Measurements from ENCODE around the gene VPS45. TPM values are rescaled to one million over a fixed set of nuclear protein-coding genes. Genes with fewer than 3 reads are reported as not detected.
A peak's percentile ranks its signal among the peaks of the same experiment; 100 is the strongest.

VPS45 gene
- polyA plus RNA-seq, 1 donor from 2014 or later, result 174 TPM

- Histone ChIP-seq H3K4me3 (ENCODE audit: low read length) (peak overlapping the region; percentile 77), H2AFZ (ENCODE audit: low read depth, low read length) (no peak overlapping the region), H3K9me3 (ENCODE audit: low read length) (no peaks in the 10 kb centered on the region)
These were observed 1.2 kb upstream of the VPS45 start for GRCh38 chr1:150066328-150066727.

GRCh38 chr1:150066838-150067183 is 765 bp upstream of the VPS45 start:
- H3K36me3 ChIP-seq (ENCODE audit: insufficient read depth, low read length), result no peaks in the 10 kb centered on the region
- H3K79me2 ChIP-seq (replicated peaks; ENCODE audit: insufficient read depth, low read length), result peaks cover 32% of the 10 kb centered on the region
- no peaks in the 10 kb centered on the region for H3K9me2 ChIP-seq (ENCODE audit: insufficient read depth, low read length)
- peak overlapping the region; percentile 69 for H3K4me2 ChIP-seq (ENCODE audit: low read length)
- peak overlapping the region; percentile 77 for H3K4me3 ChIP-seq (ENCODE audit: low read length)
- no peaks in the 10 kb centered on the region for H3F3A ChIP-seq (ENCODE audit: insufficient read depth, low read length, poor library complexity, severe bottlenecking)
- no peaks in the 10 kb centered on the region for H3K9me3 ChIP-seq (ENCODE audit: low read length)
- H2AFZ ChIP-seq (ENCODE audit: low read depth, low read length), result peak overlapping the region; percentile 84
- no peaks in the 10 kb centered on the region for H4K20me1 ChIP-seq (ENCODE audit: insufficient read depth)
- no peaks in the 10 kb centered on the region for H3K27me3 ChIP-seq (ENCODE audit: insufficient read depth, low read depth, low read length)
- H3K27ac ChIP-seq (ENCODE audit: low read length), result peak overlapping the region; percentile 99
- peak overlapping the region; percentile 98 for H3K9ac ChIP-seq (ENCODE audit: low read length)
- TF ChIP-seq EZH2 (IDR thresholded peaks at IDR 0.05; ENCODE audit: borderline replicate concordance, insufficient read depth, low read length, poor library complexity, severe bottlenecking) (no peak), REST (IDR thresholded peaks at IDR 0.05; ENCODE audit: borderline replicate concordance) (no peak), MXI1 (conservative IDR thresholded peaks at IDR 0.05; ENCODE audit: poor library complexity, severe bottlenecking) (no peak), POLR2AphosphoS5 (IDR thresholded peaks at IDR 0.05) (peak; percentile 7), CTCF (IDR thresholded peaks at IDR 0.05; ENCODE audit: poor library complexity, severe bottlenecking) (no peak), SMC3 (conservative IDR thresholded peaks at IDR 0.05; ENCODE audit: poor library complexity) (no peak)

More at GRCh38 chr1:150066328-150066727, 1.2 kb upstream of the VPS45 start:
- no peaks in the 10 kb centered on the region for H4K20me1 ChIP-seq (ENCODE audit: insufficient read depth)
- H3K9me2 ChIP-seq (ENCODE audit: insufficient read depth, low read length), result no peaks in the 10 kb centered on the region
- no peaks in the 10 kb centered on the region for H3K36me3 ChIP-seq (ENCODE audit: insufficient read depth, low read length)
- H3F3A ChIP-seq (ENCODE audit: insufficient read depth, low read length, poor library complexity, severe bottlenecking), result no peaks in the 10 kb centered on the region
- peak overlapping the region; percentile 99 for H3K27ac ChIP-seq (ENCODE audit: low read length)
- H3K9ac ChIP-seq (ENCODE audit: low read length), result peak overlapping the region; percentile 98
- H3K79me2 ChIP-seq (replicated peaks; ENCODE audit: insufficient read depth, low read length), result peaks cover 32% of the 10 kb centered on the region
- H3K4me2 ChIP-seq (ENCODE audit: low read length), result peak overlapping the region; percentile 69
- no peak for TF ChIP-seq CTCF (IDR thresholded peaks at IDR 0.05; ENCODE audit: poor library complexity, severe bottlenecking)
- TF ChIP-seq TAF1 (IDR thresholded peaks at IDR 0.05; ENCODE audit: low read depth), result no peak
- TF ChIP-seq MXI1 (conservative IDR thresholded peaks at IDR 0.05; ENCODE audit: poor library complexity, severe bottlenecking), result no peak
- no peak for TF ChIP-seq EZH2 (IDR thresholded peaks at IDR 0.05; ENCODE audit: borderline replicate concordance, insufficient read depth, low read length, poor library complexity, severe bottlenecking)
- no peak for TF ChIP-seq REST (IDR thresholded peaks at IDR 0.05; ENCODE audit: borderline replicate concordance)
- no peak for TF ChIP-seq POLR2AphosphoS5 (IDR thresholded peaks at IDR 0.05)
- TF ChIP-seq SMC3 (conservative IDR thresholded peaks at IDR 0.05; ENCODE audit: poor library complexity), result no peak
- no peak for TF ChIP-seq EP300 (conservative IDR thresholded peaks at IDR 0.05; ENCODE audit: poor library complexity, severe bottlenecking)
- no peak for TF ChIP-seq RAD21 (conservative IDR thresholded peaks at IDR 0.05)
- H3K27me3 ChIP-seq (ENCODE audit: insufficient read depth, low read depth, low read length), result no peaks in the 10 kb centered on the region

All from neural cell (in vitro differentiated cells).